ENCODE data around the gene USHBP1.

GRCh38 chr19:17260842-17261325, 3.7 kb downstream of the USHBP1 start:
- TF ChIP-seq CTCF (IDR thresholded peaks at IDR 0.05): peak; percentile 50 to 75 (median 68)
- peak; percentile 16 to 26 for TF ChIP-seq POLR2AphosphoS5 (IDR thresholded peaks at IDR 0.05; ENCODE audit: insufficient read depth in 1 of 2, low read depth in 1 of 2)

Data from vagina (tissue), 2 donors.